GM10248 (cell line): ENCODE measurements around the gene THTPA.

ENCODE experiments used
- CTCF ChIA-PET: fragments of 300-600 bp; sonication (Branson Sonifier 250); formaldehyde crosslinking; extraction: SDS; loops from one replicate; lab custom pipeline; 2021; ENCODE audit warnings: antibody characterized with exemption; lab: Yijun Ruan, JAX
- POLR2A ChIA-PET: fragments of 350-650 bp; sonication (Branson Sonifier 250); formaldehyde crosslinking; extraction: SDS; loops from one replicate; lab custom pipeline; 2020; ENCODE audit warnings: antibody characterized with exemption; lab: Yijun Ruan, JAX
- DNase-seq: peaks from one replicate; pipeline ENCODE4 v3.0.0; 2012; ENCODE audit errors: extremely low spot score
- CTCF ChIP-seq: IDR thresholded peaks from 2 replicates; pipeline ENCODE4 v1.5.1; 2012; ENCODE audit warnings: mild to moderate bottlenecking, low read depth; ENCODE audit errors: extremely low read depth, missing control alignments, control extremely low read depth

The THTPA gene

GRCh38 chr14:23572524-23572828 is 16.4 kb downstream of the THTPA start:
- ChIA-PET CTCF (interaction anchor here (0.9 to 3.8 kb wide), 8 partner anchors 9 to 358 kb away, joined by 3 to 19 read pairs (median 4); no protein-coding TSS in a partner anchor), POLR2A (interaction anchor here (0.6 kb wide), 1 partner anchor 18 kb away, joined by 4 read pairs; no protein-coding TSS in a partner anchor)
- no peak for TF ChIP-seq CTCF
- no peak for DNase-seq

- TF ChIP-seq CTCF = no peak
- ChIA-PET CTCF (interaction anchor here (0.9 to 3.8 kb wide), 6 partner anchors 9 to 357 kb away, joined by 3 to 19 read pairs (median 7); no protein-coding TSS in a partner anchor), POLR2A (no interaction called here)
- no peak for DNase-seq
Measured at GRCh38 chr14:23572836-23573235, 16.8 kb downstream of the THTPA start.

- TF ChIP-seq CTCF = no peak
- POLR2A ChIA-PET = no interaction called here
- no peak for DNase-seq
- CTCF ChIA-PET = interaction anchor here (0.9 to 3.8 kb wide), 5 partner anchors 10 to 33 kb away, joined by 3 to 19 read pairs (median 10); no protein-coding TSS in a partner anchor
Measured at GRCh38 chr14:23573384-23574015, 17.4 kb downstream of the THTPA start.

GRCh38 chr14:23577004-23577681 is 21.1 kb downstream of the THTPA start:
- ChIA-PET CTCF (no interaction called here), POLR2A (interaction anchor here (0.6 kb wide), 1 partner anchor 99 kb away, joined by 3 read pairs; no protein-coding TSS in a partner anchor)
- no peak for DNase-seq
- TF ChIP-seq CTCF = no peak

GRCh38 chr14:23577710-23578392 is 21.8 kb downstream of the THTPA start:
- POLR2A ChIA-PET = interaction anchor here (0.6 kb wide), 2 partner anchors 99 to 281 kb away, joined by 3 to 4 read pairs; no protein-coding TSS in a partner anchor
- DNase-seq = no peak
- CTCF ChIA-PET = interaction anchor here (2.5 kb wide), 1 partner anchor 11 kb away, joined by 12 read pairs; no protein-coding TSS in a partner anchor
- no peak for TF ChIP-seq CTCF
